Adrenal gland (tissue), 5 donors: ENCODE measurements around the gene MBD3L2.

Experiments used
- CTCF ChIP-seq, 6 experiments: fragments of 450-650 bp in 4 of 6; fragments of 200-600 bp in 2 of 6; sonication (generic) in 1 of 6; IDR thresholded peaks; 1 replicate in 5 of 6; 2 replicates in 1 of 6; pipeline versions ENCODE4 v1.5.1 to v1.8.0; 2016 to 2021; ENCODE audit warnings: antibody characterized with exemption in 6 of 6, mild to moderate bottlenecking in 2 of 6, moderate library complexity in 1 of 6
- POLR2A ChIP-seq, 2 donors: fragments of 450-650 bp; IDR thresholded peaks; one replicate each; pipeline ENCODE4 v1.6.1; 2017; ENCODE audit warnings: antibody characterized with exemption in 2 of 2, mild to moderate bottlenecking in 2 of 2, moderate library complexity in 1 of 2
- donor health status: DM: no; HTN: no; CAD: no.

GRCh38 chr19:7068599-7068998 is 19.5 kb downstream of the MBD3L2 start:
- TF ChIP-seq POLR2A (IDR thresholded peaks at IDR 0.05) (no peak), CTCF (IDR thresholded peaks at IDR 0.05) (no peak)
